Measurements from ENCODE around the gene CAMK2D.
A peak's percentile ranks its signal among the peaks of the same experiment; 100 is the strongest.

DNA sequence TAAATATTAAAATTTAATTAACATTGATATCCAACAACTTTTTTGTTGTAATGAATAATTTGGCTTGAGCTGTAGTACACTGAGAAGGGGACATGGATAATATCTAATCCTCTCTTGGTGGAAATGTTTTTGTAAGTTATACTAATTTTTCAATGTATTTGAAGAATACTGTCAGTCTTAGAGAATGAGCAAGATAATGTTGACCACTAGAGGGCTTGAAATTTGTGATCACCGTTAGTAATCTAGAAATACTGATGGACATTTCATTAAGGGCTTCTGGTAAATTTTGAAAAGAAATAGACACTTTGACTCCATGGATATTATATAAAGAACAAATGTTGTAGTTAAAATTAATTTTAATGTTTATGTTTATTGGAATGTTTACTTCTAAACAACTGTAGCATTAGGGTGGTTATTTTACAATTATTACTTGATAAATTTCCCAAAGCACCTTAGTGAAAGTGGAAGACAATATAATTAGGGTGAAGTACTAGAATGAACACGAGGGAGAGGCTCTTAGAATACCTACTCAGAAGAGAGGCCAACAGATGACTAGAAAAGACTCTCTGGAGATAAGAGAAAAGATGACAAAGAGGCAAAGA lies 20.0 kb upstream of the CAMK2D start:
- TF ChIP-seq, protein P1, sequence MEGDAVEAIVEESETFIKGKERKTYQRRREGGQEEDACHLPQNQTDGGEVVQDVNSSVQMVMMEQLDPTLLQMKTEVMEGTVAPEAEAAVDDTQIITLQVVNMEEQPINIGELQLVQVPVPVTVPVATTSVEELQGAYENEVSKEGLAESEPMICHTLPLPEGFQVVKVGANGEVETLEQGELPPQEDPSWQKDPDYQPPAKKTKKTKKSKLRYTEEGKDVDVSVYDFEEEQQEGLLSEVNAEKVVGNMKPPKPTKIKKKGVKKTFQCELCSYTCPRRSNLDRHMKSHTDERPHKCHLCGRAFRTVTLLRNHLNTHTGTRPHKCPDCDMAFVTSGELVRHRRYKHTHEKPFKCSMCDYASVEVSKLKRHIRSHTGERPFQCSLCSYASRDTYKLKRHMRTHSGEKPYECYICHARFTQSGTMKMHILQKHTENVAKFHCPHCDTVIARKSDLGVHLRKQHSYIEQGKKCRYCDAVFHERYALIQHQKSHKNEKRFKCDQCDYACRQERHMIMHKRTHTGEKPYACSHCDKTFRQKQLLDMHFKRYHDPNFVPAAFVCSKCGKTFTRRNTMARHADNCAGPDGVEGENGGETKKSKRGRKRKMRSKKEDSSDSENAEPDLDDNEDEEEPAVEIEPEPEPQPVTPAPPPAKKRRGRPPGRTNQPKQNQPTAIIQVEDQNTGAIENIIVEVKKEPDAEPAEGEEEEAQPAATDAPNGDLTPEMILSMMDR (conservative IDR thresholded peaks at IDR 0.05; ENCODE audit: low read depth in 2 of 2): peak in 1 of 2 experiments; percentile 81; a peak in 3 of 4 replicates
- TF ChIP-seq EZH2phosphoT487 (IDR thresholded peaks at IDR 0.05; ENCODE audit: unreplicated experiment) (no peak), POLR2AphosphoS5 (IDR thresholded peaks at IDR 0.05; ENCODE audit: low read depth) (no peak), CREB1 (CRISPR knock-in tag; IDR thresholded peaks at IDR 0.05; ENCODE audit: low read depth) (no peak), EZH2 (IDR thresholded peaks at IDR 0.05; ENCODE audit: low read depth, unreplicated experiment) (no peak), JUNB (IDR thresholded peaks at IDR 0.05; ENCODE audit: unreplicated experiment) (no peak), ZNF114 (CRISPR knock-in tag; IDR thresholded peaks at IDR 0.05) (no peak), STAT1 (IDR thresholded peaks at IDR 0.05; ENCODE audit: unreplicated experiment) (no peak), ZNF331 (CRISPR knock-in tag; IDR thresholded peaks at IDR 0.05; ENCODE audit: low read depth) (no peak), NANOG (IDR thresholded peaks at IDR 0.05; ENCODE audit: borderline replicate concordance) (no peak)
- TF ChIP-seq, protein P2, sequence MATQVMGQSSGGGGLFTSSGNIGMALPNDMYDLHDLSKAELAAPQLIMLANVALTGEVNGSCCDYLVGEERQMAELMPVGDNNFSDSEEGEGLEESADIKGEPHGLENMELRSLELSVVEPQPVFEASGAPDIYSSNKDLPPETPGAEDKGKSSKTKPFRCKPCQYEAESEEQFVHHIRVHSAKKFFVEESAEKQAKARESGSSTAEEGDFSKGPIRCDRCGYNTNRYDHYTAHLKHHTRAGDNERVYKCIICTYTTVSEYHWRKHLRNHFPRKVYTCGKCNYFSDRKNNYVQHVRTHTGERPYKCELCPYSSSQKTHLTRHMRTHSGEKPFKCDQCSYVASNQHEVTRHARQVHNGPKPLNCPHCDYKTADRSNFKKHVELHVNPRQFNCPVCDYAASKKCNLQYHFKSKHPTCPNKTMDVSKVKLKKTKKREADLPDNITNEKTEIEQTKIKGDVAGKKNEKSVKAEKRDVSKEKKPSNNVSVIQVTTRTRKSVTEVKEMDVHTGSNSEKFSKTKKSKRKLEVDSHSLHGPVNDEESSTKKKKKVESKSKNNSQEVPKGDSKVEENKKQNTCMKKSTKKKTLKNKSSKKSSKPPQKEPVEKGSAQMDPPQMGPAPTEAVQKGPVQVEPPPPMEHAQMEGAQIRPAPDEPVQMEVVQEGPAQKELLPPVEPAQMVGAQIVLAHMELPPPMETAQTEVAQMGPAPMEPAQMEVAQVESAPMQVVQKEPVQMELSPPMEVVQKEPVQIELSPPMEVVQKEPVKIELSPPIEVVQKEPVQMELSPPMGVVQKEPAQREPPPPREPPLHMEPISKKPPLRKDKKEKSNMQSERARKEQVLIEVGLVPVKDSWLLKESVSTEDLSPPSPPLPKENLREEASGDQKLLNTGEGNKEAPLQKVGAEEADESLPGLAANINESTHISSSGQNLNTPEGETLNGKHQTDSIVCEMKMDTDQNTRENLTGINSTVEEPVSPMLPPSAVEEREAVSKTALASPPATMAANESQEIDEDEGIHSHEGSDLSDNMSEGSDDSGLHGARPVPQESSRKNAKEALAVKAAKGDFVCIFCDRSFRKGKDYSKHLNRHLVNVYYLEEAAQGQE (IDR thresholded peaks at IDR 0.05; ENCODE audit: unreplicated experiment): no peak
- TF ChIP-seq, protein P3, sequence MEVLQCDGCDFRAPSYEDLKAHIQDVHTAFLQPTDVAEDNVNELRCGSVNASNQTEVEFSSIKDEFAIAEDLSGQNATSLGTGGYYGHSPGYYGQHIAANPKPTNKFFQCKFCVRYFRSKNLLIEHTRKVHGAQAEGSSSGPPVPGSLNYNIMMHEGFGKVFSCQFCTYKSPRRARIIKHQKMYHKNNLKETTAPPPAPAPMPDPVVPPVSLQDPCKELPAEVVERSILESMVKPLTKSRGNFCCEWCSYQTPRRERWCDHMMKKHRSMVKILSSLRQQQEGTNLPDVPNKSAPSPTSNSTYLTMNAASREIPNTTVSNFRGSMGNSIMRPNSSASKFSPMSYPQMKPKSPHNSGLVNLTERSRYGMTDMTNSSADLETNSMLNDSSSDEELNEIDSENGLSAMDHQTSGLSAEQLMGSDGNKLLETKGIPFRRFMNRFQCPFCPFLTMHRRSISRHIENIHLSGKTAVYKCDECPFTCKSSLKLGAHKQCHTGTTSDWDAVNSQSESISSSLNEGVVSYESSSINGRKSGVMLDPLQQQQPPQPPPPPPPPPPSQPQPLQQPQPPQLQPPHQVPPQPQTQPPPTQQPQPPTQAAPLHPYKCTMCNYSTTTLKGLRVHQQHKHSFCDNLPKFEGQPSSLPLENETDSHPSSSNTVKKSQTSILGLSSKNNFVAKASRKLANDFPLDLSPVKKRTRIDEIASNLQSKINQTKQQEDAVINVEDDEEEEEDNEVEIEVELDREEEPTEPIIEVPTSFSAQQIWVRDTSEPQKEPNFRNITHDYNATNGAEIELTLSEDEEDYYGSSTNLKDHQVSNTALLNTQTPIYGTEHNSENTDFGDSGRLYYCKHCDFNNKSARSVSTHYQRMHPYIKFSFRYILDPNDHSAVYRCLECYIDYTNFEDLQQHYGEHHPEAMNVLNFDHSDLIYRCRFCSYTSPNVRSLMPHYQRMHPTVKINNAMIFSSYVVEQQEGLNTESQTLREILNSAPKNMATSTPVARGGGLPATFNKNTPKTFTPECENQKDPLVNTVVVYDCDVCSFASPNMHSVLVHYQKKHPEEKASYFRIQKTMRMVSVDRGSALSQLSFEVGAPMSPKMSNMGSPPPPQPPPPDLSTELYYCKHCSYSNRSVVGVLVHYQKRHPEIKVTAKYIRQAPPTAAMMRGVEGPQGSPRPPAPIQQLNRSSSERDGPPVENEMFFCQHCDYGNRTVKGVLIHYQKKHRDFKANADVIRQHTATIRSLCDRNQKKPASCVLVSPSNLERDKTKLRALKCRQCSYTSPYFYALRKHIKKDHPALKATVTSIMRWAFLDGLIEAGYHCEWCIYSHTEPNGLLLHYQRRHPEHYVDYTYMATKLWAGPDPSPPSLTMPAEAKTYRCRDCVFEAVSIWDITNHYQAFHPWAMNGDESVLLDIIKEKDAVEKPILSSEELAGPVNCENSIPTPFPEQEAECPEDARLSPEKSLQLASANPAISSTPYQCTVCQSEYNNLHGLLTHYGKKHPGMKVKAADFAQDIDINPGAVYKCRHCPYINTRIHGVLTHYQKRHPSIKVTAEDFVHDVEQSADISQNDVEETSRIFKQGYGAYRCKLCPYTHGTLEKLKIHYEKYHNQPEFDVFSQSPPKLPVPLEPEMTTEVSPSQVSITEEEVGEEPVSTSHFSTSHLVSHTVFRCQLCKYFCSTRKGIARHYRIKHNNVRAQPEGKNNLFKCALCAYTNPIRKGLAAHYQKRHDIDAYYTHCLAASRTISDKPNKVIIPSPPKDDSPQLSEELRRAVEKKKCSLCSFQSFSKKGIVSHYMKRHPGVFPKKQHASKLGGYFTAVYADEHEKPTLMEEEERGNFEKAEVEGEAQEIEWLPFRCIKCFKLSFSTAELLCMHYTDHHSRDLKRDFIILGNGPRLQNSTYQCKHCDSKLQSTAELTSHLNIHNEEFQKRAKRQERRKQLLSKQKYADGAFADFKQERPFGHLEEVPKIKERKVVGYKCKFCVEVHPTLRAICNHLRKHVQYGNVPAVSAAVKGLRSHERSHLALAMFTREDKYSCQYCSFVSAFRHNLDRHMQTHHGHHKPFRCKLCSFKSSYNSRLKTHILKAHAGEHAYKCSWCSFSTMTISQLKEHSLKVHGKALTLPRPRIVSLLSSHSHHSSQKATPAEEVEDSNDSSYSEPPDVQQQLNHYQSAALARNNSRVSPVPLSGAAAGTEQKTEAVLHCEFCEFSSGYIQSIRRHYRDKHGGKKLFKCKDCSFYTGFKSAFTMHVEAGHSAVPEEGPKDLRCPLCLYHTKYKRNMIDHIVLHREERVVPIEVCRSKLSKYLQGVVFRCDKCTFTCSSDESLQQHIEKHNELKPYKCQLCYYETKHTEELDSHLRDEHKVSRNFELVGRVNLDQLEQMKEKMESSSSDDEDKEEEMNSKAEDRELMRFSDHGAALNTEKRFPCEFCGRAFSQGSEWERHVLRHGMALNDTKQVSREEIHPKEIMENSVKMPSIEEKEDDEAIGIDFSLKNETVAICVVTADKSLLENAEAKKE (CRISPR knock-in tag; IDR thresholded peaks at IDR 0.05): no peak
- TF ChIP-seq, protein P4, sequence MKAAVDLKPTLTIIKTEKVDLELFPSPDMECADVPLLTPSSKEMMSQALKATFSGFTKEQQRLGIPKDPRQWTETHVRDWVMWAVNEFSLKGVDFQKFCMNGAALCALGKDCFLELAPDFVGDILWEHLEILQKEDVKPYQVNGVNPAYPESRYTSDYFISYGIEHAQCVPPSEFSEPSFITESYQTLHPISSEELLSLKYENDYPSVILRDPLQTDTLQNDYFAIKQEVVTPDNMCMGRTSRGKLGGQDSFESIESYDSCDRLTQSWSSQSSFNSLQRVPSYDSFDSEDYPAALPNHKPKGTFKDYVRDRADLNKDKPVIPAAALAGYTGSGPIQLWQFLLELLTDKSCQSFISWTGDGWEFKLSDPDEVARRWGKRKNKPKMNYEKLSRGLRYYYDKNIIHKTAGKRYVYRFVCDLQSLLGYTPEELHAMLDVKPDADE (IDR thresholded peaks at IDR 0.05): no peak
